GM12878 (cell line): Measurements from ENCODE around the gene TADA1. TPM values are rescaled to one million over a fixed set of nuclear protein-coding genes. Genes with fewer than 3 reads are reported as not detected.

ENCODE experiments used
- BACH1 ChIP-seq: fragments of 450-650 bp; IDR thresholded peaks from 2 replicates; pipeline ENCODE4 v1.6.1; 2017; ENCODE audit warnings: mild to moderate bottlenecking, borderline replicate concordance
- CHD2 ChIP-seq: IDR thresholded peaks from 2 replicates; pipeline ENCODE4 v1.6.1; 2011; ENCODE audit warnings: low read depth, low read length, improper control_type of control experiment, borderline replicate concordance
- E4F1 ChIP-seq: fragments of 450-650 bp; IDR thresholded peaks from 2 replicates; pipeline ENCODE4 v1.6.1; 2018; ENCODE audit warnings: borderline replicate concordance, mild to moderate bottlenecking; ENCODE audit not compliant: partially characterized antibody
- FOS ChIP-seq: IDR thresholded peaks from 3 replicates; pipeline ENCODE4 v1.6.1; 2011; ENCODE audit warnings: borderline replicate concordance; ENCODE audit not compliant: insufficient read length; ENCODE audit errors: extremely low read depth
- HSF1 ChIP-seq: fragments of 150-350 bp; IDR thresholded peaks from 2 replicates; pipeline ENCODE4 v1.6.1; 2014; ENCODE audit warnings: mild to moderate bottlenecking, low read depth, low read length
- JUND ChIP-seq: IDR thresholded peaks from 2 replicates; pipeline ENCODE4 v1.6.1; 2012; ENCODE audit warnings: low read depth, mild to moderate bottlenecking, low read length, improper control_type of control experiment, moderate library complexity
- RB1 ChIP-seq: fragments of 450-650 bp; formaldehyde crosslinking; IDR thresholded peaks from 2 replicates; pipeline ENCODE4 v1.6.1; 2017; ENCODE audit warnings: mild to moderate bottlenecking, borderline replicate concordance
- WRNIP1 ChIP-seq: IDR thresholded peaks from 2 replicates; pipeline ENCODE4 v1.6.1; 2011; ENCODE audit warnings: low read depth, low read length, improper control_type of control experiment, borderline replicate concordance
- ZSCAN29 ChIP-seq: fragments of 450-650 bp; IDR thresholded peaks from 2 replicates; pipeline ENCODE4 v1.6.1; 2017; ENCODE audit warnings: mild to moderate bottlenecking, moderate library complexity
- ZZZ3 ChIP-seq: IDR thresholded peaks from 2 replicates; pipeline ENCODE4 v1.6.1; 2011; ENCODE audit warnings: low read depth; ENCODE audit not compliant: control insufficient read depth, insufficient read length
- polyA plus RNA-seq, 11 experiments: library from polyadenylated mRNA; depleted of rRNA in 4 of 11; unstranded in 6 of 11; stranded (reverse) in 5 of 11; fragments of >200 nt; fragmentation: Nextera tagmentation in 4 of 11; fragmentation: Illumina TruSeq in 1 of 11; extraction: Ambion mirVana in 4 of 11; extraction: Trizol in 1 of 11; gene quantifications; 1 replicate in 1 of 11; 2 replicates in 10 of 11; pipeline versions ENCODE4 v1.2.1 to v1.2.3, GENCODE V29; 2011 to 2016; ENCODE audit warnings: inconsistent platforms in 2 of 11, missing spikeins in 2 of 11, low read depth in 1 of 11
- total RNA-seq, 4 experiments: library from RNA; depleted of rRNA in 3 of 4; stranded (reverse); fragments of >200 nt in 3 of 4; fragmentation: Illumina TruSeq in 1 of 4; extraction: Trizol in 1 of 4; gene quantifications; 2 replicates each; pipeline versions ENCODE4 v1.2.1 to v1.2.3, GENCODE V29; 2013 to 2021

Gene TADA1
- total and polyA plus RNA-seq, 10 of the 15 experiments (the other 5 are each of a cell fraction or from before 2014, with no cell fraction given): 15.2 to 38.6 (median 26.5) TPM

GRCh38 chr1:166915941-166916340 lies 39.9 kb upstream of the TADA1 start (continued):
- TF ChIP-seq ZZZ3 (no peak), RB1 (no peak), HSF1 (no peak), FOS (no peak), ZSCAN29 (no peak), WRNIP1 (no peak), BACH1 (no peak), JUND (no peak), E4F1 (no peak), CHD2 (no peak)
- TF ChIP-seq, all 136 proteins: peak for 0
